Mammary epithelial cell (primary cell): Measurements from ENCODE around the gene MAN2B2.

Experiments
- CTCF ChIP-seq, 2 donors: IDR thresholded peaks in 1 of 2; conservative IDR thresholded peaks in 1 of 2; 2 replicates each; pipeline ENCODE4 v1.5.1; 2011 to 2012; ENCODE audit warnings: inconsistent platforms in 2 of 2, low read length in 2 of 2, mild to moderate bottlenecking in 2 of 2, control low read depth in 1 of 2, low read depth in 1 of 2; ENCODE audit not compliant: insufficient read depth in 1 of 2; ENCODE audit errors: extremely low read depth in 1 of 2
- EZH2 ChIP-seq: IDR thresholded peaks from 2 replicates; pipeline ENCODE4 v1.6.1; 2012; ENCODE audit warnings: low read length, inconsistent platforms, borderline replicate concordance

- no peak for TF ChIP-seq CTCF (conservative IDR thresholded peaks at IDR 0.05 in 1 of 2, IDR thresholded peaks at IDR 0.05 in 1 of 2; ENCODE audit: extremely low read depth in 1 of 2, insufficient read depth in 1 of 2, low read depth in 1 of 2, low read length in 2 of 2)
- no peak for TF ChIP-seq EZH2
These were observed 47.0 kb upstream of the MAN2B2 start for GRCh38 chr4:6527683-6528595.
